ENCODE results near the gene PYGL.

GRCh38 chr14:50936882-50937281, 7.4 kb downstream of the PYGL start:
- TF ChIP-seq, protein P1, sequence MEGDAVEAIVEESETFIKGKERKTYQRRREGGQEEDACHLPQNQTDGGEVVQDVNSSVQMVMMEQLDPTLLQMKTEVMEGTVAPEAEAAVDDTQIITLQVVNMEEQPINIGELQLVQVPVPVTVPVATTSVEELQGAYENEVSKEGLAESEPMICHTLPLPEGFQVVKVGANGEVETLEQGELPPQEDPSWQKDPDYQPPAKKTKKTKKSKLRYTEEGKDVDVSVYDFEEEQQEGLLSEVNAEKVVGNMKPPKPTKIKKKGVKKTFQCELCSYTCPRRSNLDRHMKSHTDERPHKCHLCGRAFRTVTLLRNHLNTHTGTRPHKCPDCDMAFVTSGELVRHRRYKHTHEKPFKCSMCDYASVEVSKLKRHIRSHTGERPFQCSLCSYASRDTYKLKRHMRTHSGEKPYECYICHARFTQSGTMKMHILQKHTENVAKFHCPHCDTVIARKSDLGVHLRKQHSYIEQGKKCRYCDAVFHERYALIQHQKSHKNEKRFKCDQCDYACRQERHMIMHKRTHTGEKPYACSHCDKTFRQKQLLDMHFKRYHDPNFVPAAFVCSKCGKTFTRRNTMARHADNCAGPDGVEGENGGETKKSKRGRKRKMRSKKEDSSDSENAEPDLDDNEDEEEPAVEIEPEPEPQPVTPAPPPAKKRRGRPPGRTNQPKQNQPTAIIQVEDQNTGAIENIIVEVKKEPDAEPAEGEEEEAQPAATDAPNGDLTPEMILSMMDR (IDR thresholded peaks at IDR 0.05): no peak
- no peak for TF ChIP-seq POLR2A (IDR thresholded peaks at IDR 0.05)
